Stimulated activated CD8-positive, alpha-beta memory T cell treated with anti-CD3 and anti-CD28 coated beads, Interleukin-4, amount 100 ng/mL, for 48 hours (primary cell): ENCODE data around the gene PARP4.
A peak's percentile ranks its signal among the peaks of the same experiment; 100 is the strongest.
"Not testable (repeated sequence)": the region's sequence is repeated elsewhere in the genome, so short reads cannot be mapped to it uniquely, and the experiment has no call there.

Experiments used
- DNase-seq: peaks from one replicate; pipeline ENCODE4 v3.0.0-alpha.2; 2020

Gene PARP4

GRCh38 chr13:24512197-24512907 lies at the start of gene PARP4:
TSS of gene PARP4 (minus strand) at chr13:24512778. CDS start at chr13:24503776, 9,002 bp downstream.
- DNase-seq, result peak; percentile 79

DNA sequence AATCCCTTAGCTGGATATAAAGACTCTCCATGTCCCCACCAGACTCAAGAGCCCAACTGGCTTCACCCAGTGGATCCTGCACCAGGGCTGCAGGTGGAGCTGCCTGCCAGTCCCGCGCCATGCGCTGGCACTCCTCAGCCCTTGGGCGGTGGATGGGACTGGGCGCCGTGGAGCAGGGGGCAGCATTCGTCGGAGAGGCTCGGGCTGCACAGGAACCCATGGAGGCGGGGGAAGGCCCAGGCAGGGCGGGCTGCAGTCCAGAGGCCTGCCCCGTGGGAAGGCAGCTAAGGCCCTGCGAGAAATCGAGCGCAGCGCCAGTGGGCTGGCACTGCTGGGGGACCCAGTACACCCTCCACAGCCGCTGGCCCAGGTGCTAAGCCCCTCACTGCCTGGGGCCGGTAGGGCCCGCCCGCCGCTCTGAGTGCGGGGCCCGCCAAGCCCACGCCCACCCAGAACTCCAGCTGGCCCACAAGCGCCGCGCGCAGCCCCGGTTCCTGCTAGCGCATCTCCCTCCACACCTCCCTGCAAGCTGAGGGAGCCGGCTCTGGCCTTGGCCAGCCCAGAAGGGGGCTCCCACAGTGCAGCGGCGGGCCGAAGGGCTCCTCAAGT lies 48.1 kb upstream of the PARP4 start:
- DNase-seq, result not testable (repeated sequence)

- not testable (repeated sequence) for DNase-seq
Observed at GRCh38 chr13:24559431-24560218, 47.0 kb upstream of the PARP4 start.

DNA sequence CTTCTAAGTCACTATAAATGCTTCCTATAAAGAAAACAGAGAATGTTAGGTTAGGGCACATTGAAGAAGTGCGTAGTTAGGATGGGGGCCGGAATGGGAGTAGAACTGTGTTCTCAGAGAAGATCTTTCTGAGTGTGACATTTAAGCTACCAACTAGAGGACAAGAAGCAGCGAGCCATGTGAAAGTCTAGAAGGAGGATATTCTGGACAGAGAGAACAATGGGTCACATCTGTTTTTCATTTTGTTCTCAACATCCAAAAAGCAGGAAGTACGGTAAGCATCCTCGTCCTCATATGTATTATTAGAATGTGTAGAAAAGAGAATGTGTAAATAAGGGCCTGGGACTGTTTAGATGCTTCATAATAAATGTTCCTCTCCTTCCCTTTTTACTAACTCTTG lies 44.5 kb upstream of the PARP4 start:
- no peak for DNase-seq

DNA sequence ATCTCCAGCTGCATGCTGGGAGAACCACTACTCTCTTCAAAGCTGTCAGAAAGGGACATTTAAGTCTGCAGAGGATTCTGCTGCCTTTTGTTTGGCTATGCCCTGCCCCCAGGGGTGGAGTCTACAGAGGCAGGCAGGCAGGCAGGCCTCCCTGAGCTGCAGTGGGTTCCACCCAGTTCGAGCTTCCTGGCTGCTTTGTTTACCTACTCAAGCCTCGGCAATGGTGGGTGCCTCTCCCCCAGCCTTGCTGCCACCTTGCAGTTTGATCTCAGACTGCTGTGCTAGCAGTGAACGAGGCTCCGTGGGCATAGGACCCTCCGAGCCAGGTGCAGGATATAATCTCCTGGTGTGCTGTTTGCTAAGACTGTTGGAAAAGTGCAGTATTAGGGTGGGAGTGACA lies 41.3 kb upstream of the PARP4 start:
- DNase-seq, result not testable (repeated sequence)

DNA sequence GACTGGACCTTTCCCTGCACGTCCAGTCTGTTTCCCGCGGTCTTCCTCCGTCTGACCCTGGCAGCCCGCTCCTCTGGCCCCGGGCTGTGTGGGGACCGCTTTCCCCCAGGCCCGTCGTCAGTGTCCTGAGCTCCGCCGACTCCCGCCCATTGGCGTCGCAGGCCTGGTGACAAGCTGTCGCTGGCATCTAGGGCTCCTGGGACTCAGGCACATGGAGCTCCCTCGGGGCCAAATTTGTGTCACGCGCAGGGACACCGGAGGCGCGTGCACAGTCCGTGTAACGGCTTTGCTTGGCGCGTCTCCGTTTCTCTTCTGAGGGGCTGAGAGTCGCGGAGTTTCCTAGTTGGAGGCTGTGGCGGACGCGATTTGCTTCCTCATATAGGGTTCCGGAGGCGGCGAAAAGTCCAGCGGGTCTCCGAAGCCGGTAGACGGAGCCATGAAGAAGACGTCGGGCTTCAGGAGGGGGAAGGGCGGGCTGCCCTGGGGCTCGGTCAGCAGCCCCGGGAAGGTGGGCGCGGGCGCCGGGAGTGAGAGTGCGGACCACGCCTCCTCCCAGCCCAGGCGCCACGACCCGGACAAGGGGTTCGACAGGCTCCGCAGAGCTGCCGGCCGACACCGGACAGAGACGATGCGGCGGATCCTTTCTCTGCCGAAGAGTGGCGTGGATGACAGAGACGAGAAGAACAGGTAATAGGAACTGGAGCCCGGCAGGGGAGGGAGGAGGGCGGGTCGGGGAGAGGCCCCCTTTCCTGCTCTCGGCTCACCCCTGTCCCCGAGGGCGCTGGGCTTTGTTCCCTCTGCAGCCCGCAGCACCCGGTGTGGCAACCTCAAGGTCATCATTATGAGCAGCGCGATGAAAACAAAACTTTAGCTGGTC lies 29.1 kb upstream of the PARP4 start:
- not testable (repeated sequence) for DNase-seq

DNA sequence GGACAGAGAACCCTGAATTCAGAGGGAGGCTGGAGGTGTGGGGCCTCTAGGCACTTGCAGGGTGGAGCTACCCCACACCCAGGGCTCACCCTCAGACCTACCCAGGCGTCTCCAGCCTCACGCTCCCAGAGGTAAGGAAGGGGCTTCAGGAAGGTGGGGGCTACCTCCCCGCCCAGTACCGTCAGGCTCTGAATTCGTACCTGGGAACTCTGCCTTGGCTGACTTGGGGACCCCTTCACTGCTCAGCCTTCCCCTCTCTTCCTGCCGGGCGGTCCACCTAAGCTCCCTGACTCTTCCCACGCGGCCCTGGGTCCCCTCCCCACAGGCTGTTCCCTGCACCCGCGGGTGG lies 28.5 kb upstream of the PARP4 start:
- DNase-seq, result no peak

DNA sequence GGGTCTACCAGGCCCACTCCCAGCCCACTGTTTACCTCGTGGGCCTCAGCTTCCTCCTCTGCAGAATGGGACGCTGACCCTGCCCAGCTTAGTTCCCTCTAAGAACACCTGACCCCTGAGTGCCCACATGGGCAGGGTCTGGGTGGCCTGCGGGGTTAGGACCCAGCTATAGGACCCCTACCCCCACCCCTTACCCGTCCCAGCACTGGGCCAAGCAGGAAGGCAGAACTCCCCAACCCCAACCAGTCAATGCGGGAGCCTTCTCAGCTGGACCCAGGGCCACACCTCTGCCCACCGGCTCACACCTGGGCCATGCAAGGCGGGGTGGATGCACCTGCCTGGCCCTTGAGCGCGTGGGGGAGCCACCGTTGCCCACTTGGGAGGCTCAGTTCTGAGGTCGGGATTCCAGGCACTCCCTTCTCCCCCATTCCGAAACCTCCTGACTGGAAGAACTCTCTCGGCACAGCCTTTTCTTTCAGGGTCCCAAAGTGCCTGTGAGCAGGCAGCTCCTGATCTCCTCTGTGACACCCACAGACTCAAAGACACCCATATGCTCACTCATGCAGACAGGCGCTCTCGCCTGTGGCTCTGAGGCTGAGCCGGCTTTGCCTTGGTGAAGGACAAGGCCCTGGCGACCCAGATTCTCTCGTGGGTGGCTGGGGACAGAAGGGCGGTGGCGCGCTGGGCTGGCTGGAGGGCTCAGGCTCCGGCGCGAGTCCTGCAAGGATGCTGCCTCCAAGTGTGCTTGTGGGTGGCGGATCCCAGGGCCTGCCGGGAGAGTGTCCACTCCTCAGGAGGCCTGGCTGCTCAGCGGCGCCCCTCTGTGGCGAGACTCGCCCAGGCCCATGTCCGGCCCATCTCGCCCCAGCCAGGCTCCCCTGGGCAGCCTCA lies 27.9 kb upstream of the PARP4 start:
- peak; percentile 40 for DNase-seq

GRCh38 chr13:24539500-24540165 lies 27.1 kb upstream of the PARP4 start:
- no peak for DNase-seq

- no peak for DNase-seq
Observed at GRCh38 chr13:24529478-24529877, 16.9 kb upstream of the PARP4 start.

DNA sequence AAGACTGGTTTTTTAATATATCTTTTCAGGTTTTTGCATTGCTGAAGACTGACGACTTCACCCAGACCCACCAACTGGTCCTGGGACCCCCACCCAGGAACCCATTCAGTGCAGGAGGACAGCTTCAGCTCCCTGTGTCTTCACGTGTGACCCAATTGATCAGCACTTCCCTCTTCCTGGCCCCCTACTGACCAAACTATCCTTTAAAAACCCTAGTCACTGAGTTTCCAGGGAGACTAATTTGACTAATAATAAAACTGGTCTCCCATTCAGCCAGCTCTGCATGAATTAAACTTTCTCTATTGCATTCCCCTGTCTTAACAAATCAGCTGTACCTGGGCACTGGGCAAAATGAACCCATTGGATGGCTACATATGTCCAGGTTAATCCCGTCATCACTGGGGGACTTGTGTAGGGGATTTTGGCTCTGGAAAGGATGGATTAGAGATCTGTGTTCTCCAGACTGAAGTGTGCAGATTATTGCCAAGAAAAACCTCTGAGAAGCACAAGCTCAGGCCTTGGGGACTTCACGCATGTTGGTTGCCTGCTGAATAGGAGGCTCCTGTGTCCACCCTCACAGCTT lies 16.3 kb upstream of the PARP4 start:
- DNase-seq, result no peak

GRCh38 chr13:24527266-24527775 lies 14.7 kb upstream of the PARP4 start:
- DNase-seq, result no peak

DNA sequence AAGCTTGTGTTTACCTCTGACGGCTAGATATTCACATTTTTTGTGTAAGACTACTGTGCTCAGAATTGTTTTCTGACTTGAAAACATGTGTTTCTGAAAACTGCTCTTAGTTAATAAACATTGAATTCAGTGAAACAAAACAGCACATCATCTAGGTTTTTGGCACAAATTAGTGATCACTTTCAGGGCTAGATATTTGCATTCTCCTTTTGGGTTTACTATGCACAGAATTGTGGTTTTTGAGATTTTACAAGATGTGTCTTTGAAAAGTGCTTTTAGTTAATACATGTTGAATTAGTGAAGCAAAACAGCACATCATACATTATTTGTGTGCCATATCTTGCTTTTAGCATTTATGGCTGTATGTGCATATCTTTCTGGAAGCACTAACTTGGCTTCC lies 8.2 kb upstream of the PARP4 start:
- no peak for DNase-seq

DNA sequence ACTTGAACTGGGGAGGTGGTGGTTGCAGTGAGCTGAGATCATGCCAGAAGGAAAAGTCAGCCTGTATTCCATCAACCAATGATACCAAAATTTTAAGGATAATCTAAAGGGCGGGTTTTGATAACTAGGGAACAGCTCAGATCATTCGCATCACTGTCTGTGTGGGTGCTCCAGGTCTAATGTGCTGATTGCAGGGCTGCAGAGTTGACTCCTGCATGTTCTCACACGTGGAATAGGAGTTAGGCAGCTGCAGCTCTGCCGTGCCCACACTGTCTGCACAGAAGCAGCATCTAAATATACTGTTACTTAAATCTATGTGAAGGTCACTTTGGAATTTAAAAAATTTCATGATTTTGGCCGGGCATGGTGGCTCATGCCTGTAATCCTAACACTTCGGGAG lies 4.3 kb upstream of the PARP4 start:
- no peak for DNase-seq

GRCh38 chr13:24512908-24513213 lies 283 bp upstream of the PARP4 start:
- DNase-seq, result no peak

DNA sequence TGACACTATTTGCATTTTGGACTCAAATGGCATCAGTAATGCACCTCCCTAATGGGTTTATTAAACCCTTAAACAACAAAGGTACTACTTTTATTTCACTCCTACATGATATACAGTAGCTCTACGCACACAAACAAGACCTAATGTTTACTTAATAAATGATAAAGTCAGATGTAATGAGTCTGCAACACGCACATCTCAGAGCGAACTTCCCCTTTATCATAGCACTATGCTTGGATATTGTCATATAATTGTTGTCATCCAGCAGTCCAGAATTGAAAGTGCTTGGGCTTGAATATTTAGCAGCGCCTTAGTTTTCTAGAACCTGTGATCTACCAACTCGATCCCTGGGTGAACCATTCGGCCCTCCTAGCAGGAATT lies 772 bp downstream of the PARP4 start:
- no peak for DNase-seq

GRCh38 chr13:24511019-24511815 lies 1.4 kb downstream of the PARP4 start:
- peak; percentile 84 for DNase-seq

DNA sequence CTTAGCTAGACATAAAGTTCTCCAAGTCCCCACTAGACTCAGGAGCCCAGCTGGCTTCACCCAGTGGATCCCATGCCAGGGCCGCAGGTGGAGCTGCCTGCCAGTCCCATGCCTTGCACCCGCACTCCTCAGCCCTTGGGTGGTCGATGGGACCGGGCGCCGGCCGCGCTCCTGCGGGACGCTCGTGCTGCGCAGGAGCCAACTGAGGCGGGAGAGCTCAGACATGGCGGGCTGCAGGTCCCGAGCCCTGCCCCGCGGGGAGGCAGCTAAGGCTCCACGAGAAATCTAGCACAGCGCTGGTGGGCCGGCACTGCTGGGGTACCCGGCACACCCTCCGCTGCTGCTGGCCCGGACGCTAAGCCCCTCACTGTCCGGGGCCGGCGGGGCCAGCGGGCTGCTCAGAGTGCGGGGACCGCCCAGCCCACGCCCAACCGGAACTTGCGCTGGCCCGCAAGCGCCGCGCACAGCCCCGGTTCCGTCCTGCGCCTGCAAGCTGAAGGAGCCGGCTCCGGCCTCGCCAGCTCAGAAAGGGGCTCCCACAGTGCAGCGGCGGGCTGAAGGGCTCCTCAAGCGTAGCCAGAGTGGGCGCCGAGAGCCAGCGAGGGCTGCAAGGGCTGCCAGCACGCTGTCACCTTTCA lies 5.8 kb downstream of the PARP4 start:
- DNase-seq, result no peak

DNA sequence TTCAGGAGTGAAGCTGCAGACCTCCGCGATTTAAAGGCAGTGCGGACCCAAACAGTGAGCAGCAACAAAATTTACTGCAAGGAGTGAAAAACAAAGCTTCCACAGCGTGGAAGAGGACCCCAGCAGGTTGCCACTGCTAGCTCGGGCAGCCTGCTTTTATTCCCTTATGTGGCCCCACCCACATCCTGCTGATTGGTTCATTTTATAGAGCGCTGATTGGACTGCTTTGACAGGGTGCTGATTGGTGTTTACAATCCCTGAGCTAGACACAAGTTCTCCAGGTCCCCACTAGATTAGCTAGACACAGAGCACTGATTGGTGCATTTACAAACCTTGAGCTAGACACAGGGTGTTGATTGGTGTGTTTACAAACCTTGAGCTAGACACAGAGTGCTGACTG lies 6.3 kb downstream of the PARP4 start:
- not testable (repeated sequence) for DNase-seq

DNA sequence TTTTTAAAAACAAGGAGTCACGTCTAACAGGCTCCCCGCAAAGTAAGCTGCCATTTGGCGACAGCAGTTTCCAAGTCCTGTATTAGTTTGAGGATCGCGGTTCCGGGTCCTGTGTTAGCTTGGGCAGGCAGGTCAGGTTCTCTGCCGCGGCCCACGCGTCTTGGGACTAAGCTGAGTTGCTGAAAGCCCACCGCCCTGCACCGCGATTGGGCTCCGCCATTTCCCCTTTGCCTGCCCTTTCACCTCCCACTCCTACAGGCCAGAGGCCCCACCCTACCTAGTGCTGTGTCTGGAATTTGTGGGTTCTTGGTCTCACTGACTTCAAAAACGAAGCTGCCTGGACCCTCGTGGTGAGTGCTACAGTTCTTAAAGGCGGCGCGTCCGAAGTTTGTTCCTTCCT lies 6.8 kb downstream of the PARP4 start:
- no peak for DNase-seq
